Tibial nerve (tissue), 4 donors: Measurements from ENCODE around the gene SSPN. TPM values are rescaled to one million over a fixed set of nuclear protein-coding genes. Genes with fewer than 3 reads are reported as not detected.

ENCODE experiments used
- DNase-seq, 2 donors: peaks; one replicate each; pipeline ENCODE4 v3.0.0-alpha.2; 2019; ENCODE audit warnings: low spot score in 2 of 2
- H3K27ac ChIP-seq, 4 donors: fragments of 200-600 bp; sonication (generic) in 3 of 4; one replicate each; pipeline ENCODE4 v1.5.1; 2017 to 2019; ENCODE audit warnings: mild to moderate bottlenecking in 1 of 4
- H3K27me3 ChIP-seq, 2 donors: fragments of 200-600 bp; sonication (generic) in 1 of 2; one replicate each; pipeline versions ENCODE4 v1.5.1 to v1.6.0; 2017 to 2019
- H3K36me3 ChIP-seq, 3 donors: fragments of 200-600 bp; sonication (generic); one replicate each; pipeline ENCODE4 v1.5.1; 2018 to 2019
- H3K4me1 ChIP-seq, 4 donors: fragments of 200-600 bp; sonication (generic) in 3 of 4; one replicate each; pipeline ENCODE4 v1.5.1; 2017 to 2019
- H3K4me3 ChIP-seq, 4 donors: fragments of 200-600 bp; sonication (generic) in 3 of 4; one replicate each; pipeline ENCODE4 v1.5.1; 2017 to 2019; ENCODE audit warnings: mild to moderate bottlenecking in 1 of 4, moderate library complexity in 1 of 4
- H3K9me3 ChIP-seq, 4 donors: fragments of 200-600 bp; sonication (generic) in 3 of 4; one replicate each; pipeline ENCODE4 v1.5.1; 2017 to 2019
- EP300 ChIP-seq, 2 donors: sonication (generic); formaldehyde crosslinking; IDR thresholded peaks; one replicate each; pipeline ENCODE4 v1.6.1; 2017; ENCODE audit warnings: antibody characterized with exemption in 2 of 2, mild to moderate bottlenecking in 1 of 2
- POLR2A ChIP-seq, 2 donors: fragments of 450-650 bp; IDR thresholded peaks; one replicate each; pipeline ENCODE4 v1.6.1; 2017; ENCODE audit warnings: antibody characterized with exemption in 2 of 2, mild to moderate bottlenecking in 2 of 2, moderate library complexity in 2 of 2
- WGBS, 2 donors: methylation state at CpG; one replicate each; pipeline ENCODE4 v1.1.5; 2018; 5-methylcytosine and 5-hydroxymethylcytosine counted together
- total RNA-seq, 4 donors: library from RNA; depleted of rRNA; stranded (reverse); fragments of >200 nt; gene quantifications; one replicate each; pipeline ENCODE4 v1.1.0, GENCODE V29; 2016
- TF ChIP-seq, protein P1 (sequence below), 5 experiments: fragments of 200-600 bp in 3 of 5; fragments of 450-650 bp in 2 of 5; sonication (generic) in 3 of 5; IDR thresholded peaks; one replicate each; pipeline ENCODE4 v1.5.1; 2016 to 2019; ENCODE audit warnings: antibody characterized with exemption in 5 of 5, mild to moderate bottlenecking in 3 of 5, moderate library complexity in 2 of 5

The SSPN gene
- total RNA-seq, 4 donors from 2014 or later, result 19.2 to 54.4 (median 45.2) TPM

DNA sequence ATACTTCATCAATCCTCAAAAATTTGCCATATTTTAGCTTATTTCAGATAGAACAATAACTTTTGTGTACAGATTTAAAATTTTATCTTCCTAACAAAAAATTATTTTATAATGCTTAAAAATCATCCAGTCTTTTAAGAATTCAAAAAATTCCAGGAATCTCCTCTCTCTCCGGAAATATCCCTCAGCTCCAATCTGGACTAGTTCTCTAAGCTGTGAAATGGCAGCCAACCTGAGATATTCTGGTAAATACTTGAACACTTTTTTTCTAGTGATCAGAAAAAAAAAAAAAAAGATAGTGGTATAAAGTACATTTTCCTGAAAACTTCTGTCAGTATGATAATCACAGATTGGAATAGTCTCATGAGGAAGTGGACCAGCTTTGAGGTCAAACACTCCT, 57.6 kb downstream of the SSPN start:
- 32 to 33% methylated on average over 1 of the region's 1 CpG for WGBS, 2 donors

DNA sequence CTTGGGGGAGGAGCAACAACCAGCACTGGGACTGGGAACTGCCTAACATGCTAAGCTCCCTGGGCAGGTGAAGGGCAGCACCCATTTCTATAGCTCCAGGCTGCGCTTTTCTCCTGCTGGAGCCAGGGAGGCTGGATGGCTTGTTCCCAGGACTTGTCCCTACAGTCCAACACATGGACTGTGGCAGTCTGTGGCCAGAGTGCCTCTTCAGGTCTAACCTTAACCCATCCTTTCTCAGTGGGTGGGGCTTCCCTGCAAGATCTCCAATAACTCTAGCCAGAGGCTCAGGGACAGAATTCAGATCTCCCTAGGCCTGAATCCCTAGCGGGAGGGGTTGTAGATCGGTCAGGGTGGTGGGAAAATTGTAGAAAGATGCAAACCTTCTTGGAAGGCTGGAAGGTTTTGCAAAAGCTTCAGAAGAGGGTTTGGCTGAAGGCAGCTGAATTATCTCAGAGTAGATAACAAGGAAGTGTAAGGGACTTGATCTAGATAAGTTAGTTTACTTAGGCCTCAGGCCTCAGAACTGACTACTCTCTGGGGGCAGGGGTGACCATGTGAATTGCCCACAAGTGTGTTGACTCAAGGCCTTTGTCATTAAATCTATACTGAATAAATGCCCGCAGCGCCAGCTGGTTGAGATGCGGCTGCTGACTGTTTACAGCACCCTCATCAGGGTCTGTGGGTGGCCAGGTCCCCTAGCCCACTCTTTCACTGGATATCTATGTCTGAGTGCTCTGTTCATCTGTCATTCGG, 60.7 kb downstream of the SSPN start:
- Histone ChIP-seq H3K27ac (no peak overlapping the region), H3K4me3 (no peak overlapping the region), H3K4me1 (no peaks in the 10 kb centered on the region), H3K36me3 (no peaks in the 10 kb centered on the region), H3K9me3 (peaks cover 0 to 17% (median 0%) of the 10 kb centered on the region in 4 donors), H3K27me3 (no peaks in the 10 kb centered on the region)
- no peak for DNase-seq
- 84 to 87% methylated on average over 6 to 7 of the region's 7 CpGs for WGBS, 2 donors
- no peak for TF ChIP-seq POLR2A (IDR thresholded peaks at IDR 0.05)

More for the DNA sequence above, 57.6 kb downstream of the SSPN start:
- no peak for DNase-seq
- TF ChIP-seq, protein P1, sequence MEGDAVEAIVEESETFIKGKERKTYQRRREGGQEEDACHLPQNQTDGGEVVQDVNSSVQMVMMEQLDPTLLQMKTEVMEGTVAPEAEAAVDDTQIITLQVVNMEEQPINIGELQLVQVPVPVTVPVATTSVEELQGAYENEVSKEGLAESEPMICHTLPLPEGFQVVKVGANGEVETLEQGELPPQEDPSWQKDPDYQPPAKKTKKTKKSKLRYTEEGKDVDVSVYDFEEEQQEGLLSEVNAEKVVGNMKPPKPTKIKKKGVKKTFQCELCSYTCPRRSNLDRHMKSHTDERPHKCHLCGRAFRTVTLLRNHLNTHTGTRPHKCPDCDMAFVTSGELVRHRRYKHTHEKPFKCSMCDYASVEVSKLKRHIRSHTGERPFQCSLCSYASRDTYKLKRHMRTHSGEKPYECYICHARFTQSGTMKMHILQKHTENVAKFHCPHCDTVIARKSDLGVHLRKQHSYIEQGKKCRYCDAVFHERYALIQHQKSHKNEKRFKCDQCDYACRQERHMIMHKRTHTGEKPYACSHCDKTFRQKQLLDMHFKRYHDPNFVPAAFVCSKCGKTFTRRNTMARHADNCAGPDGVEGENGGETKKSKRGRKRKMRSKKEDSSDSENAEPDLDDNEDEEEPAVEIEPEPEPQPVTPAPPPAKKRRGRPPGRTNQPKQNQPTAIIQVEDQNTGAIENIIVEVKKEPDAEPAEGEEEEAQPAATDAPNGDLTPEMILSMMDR (IDR thresholded peaks at IDR 0.05), result no peak
- no peak for TF ChIP-seq EP300 (IDR thresholded peaks at IDR 0.05)
- TF ChIP-seq POLR2A (IDR thresholded peaks at IDR 0.05), result no peak
- H3K4me3 ChIP-seq, result no peak overlapping the region
- peaks cover 0 to 4% (median 0%) of the 10 kb centered on the region in 4 donors for H3K4me1 ChIP-seq
- H3K9me3 ChIP-seq, result peaks cover 0 to 7% (median 0%) of the 10 kb centered on the region in 4 donors
- H3K27ac ChIP-seq, result no peak overlapping the region
- H3K36me3 ChIP-seq, result no peaks in the 10 kb centered on the region
- no peaks in the 10 kb centered on the region for H3K27me3 ChIP-seq

DNA sequence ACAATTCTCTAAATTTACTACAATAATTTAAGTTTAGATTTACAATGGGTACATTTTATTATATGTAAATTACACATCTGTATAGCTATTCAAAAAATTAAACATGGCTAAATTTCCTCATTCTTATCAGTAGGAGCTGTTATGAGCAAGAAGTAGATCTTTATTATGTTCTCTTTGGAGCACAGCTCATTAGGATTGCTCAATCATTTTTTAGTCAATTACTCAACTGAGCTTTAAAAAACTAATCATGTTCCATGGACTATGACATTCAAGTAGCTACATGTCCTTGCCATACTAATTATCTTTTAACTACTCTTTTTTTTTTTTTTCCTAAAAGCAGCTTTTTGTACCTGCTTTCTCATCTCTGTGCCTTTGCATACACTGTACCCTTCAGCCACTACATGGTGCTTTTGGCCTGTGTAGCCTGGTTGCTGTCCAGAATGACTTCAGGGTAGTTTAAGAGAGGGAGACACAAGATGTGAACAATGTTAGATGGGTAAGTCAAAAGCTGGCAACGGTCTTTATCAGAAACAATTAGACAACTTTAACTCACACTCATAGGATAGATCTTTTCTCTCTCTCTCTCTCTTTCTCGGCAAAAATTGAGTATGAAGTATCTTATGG, 69.0 kb downstream of the SSPN start:
- H3K4me3 ChIP-seq, result no peak overlapping the region
- no peak for TF ChIP-seq EP300 (IDR thresholded peaks at IDR 0.05)
- TF ChIP-seq POLR2A (IDR thresholded peaks at IDR 0.05), result no peak
- TF ChIP-seq, protein P1 (IDR thresholded peaks at IDR 0.05), result no peak
- H3K9me3 ChIP-seq, result peaks cover 0 to 4% (median under 1%) of the 10 kb centered on the region in 4 donors
- H3K27ac ChIP-seq, result no peak overlapping the region
- no peaks in the 10 kb centered on the region for H3K27me3 ChIP-seq
- H3K4me1 ChIP-seq, result no peaks in the 10 kb centered on the region
- no peak for DNase-seq
- H3K36me3 ChIP-seq, result no peaks in the 10 kb centered on the region
- WGBS, 2 donors, result 90 to 94% methylated on average over 2 of the region's 2 CpGs

DNA sequence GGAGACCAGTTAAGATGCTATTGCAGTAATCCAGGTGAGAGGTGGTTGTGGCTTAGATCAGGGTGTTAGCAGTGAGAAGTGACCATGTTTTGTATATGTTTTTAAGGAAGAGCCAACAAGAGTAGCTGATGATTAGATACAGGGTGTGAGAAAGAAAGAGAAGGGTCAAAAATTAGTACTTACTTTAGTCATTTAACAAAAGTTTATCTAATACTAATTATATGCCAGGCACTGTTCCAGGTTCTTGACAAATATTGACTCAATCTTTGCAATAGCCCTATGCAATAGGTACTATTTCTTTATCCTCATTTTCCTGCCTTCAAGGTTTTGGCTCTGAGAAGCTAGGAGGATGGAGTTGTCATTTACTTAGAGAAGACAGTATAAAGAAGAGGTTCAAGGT, 70.2 kb downstream of the SSPN start:
- TF ChIP-seq, protein P1 (IDR thresholded peaks at IDR 0.05), result no peak
- no peak for TF ChIP-seq EP300 (IDR thresholded peaks at IDR 0.05)
- no peak for TF ChIP-seq POLR2A (IDR thresholded peaks at IDR 0.05)
- Histone ChIP-seq H3K27ac (no peak overlapping the region), H3K27me3 (no peaks in the 10 kb centered on the region), H3K4me1 (no peaks in the 10 kb centered on the region), H3K9me3 (peaks cover 0 to 4% (median 0%) of the 10 kb centered on the region in 4 donors), H3K4me3 (no peak overlapping the region), H3K36me3 (no peaks in the 10 kb centered on the region)
- DNase-seq, result no peak

DNA sequence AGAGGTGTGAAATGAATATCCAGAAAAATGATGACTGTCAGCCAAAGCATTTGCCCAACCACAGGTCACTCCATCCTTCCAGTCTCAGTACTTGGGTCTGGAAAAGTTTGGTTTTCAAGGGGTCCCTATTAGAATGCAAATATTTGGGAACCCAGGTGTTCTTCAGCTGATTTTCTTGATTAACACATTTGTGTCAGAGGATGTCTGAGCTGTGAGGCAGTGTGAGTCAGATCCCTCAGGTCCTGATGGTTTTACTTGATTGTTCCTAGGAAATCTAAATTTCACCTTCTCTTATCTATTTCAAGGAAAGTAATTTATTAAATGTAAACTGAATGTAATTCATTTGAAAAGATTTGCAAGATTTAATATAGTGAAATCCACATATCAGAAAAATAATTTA, 71.5 kb downstream of the SSPN start:
- no peak overlapping the region for H3K4me3 ChIP-seq
- no peak for DNase-seq
- H3K27me3 ChIP-seq, result no peaks in the 10 kb centered on the region
- H3K4me1 ChIP-seq, result peaks cover 0 to 11% (median 4%) of the 10 kb centered on the region in 4 donors
- H3K9me3 ChIP-seq, result peaks cover 0 to 4% (median 0%) of the 10 kb centered on the region in 4 donors
- H3K27ac ChIP-seq, result no peak overlapping the region
- no peak for TF ChIP-seq EP300 (IDR thresholded peaks at IDR 0.05)
- TF ChIP-seq, protein P1 (IDR thresholded peaks at IDR 0.05), result no peak
- no peak for TF ChIP-seq POLR2A (IDR thresholded peaks at IDR 0.05)
- no peaks in the 10 kb centered on the region for H3K36me3 ChIP-seq
